ENCODE results near the gene ARID3A.
A peak's percentile ranks its signal among the peaks of the same experiment; 100 is the strongest.

Gene ARID3A

GRCh38 chr19:982567-983170 is 56.8 kb downstream of the ARID3A start:
- peak; percentile 82 for TF ChIP-seq CTCF (IDR thresholded peaks at IDR 0.05; ENCODE audit: insufficient read depth, missing control alignments)
- DNase-seq (ENCODE audit: insufficient read length, low spot score) (peak; percentile 98), FAIRE-seq (no peak)

GRCh38 chr19:984165-984967 is 58.5 kb downstream of the ARID3A start, which contains the start of gene WDR18:
TSS of gene WDR18 (plus strand) at chr19:984345. CDS start at chr19:984354, 9 bp downstream.
- no peak for TF ChIP-seq CTCF (IDR thresholded peaks at IDR 0.05; ENCODE audit: insufficient read depth, missing control alignments)
- no peak for FAIRE-seq

DNA sequence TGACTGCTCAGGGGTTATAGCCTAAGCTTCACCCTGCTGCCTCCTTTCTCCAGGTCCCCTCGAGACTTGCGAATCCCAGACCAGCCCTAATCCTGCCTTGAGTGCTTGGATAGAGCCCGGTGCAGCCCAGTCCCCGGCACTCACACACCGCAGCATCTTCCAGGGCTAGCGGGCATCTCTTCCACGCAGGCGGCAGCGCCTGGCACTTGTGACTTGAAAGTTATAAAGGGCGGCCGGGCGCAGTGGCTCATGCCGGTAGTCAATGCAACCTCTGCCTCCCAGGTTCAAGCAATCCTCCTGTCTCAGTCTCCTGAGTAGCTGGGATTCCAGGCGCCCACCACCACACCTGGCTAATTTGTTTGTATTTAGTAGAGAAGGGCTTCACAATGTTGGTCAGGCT is 60.2 kb downstream of the ARID3A start:
- DNase-seq (ENCODE audit: insufficient read length, low spot score) (no peak), FAIRE-seq (no peak)
- no peak for TF ChIP-seq CTCF (IDR thresholded peaks at IDR 0.05; ENCODE audit: insufficient read depth, missing control alignments)

More at GRCh38 chr19:984165-984967, 58.5 kb downstream of the ARID3A start, which contains the start of gene WDR18:
- peak; percentile 99 for DNase-seq (ENCODE audit: insufficient read length, low spot score)

GRCh38 chr19:988081-988480 is 62.2 kb downstream of the ARID3A start:
- DNase-seq (ENCODE audit: insufficient read length, low spot score) (no peak), FAIRE-seq (no peak)
- no peak for TF ChIP-seq CTCF (IDR thresholded peaks at IDR 0.05; ENCODE audit: insufficient read depth, missing control alignments)

- no peak for TF ChIP-seq CTCF (IDR thresholded peaks at IDR 0.05; ENCODE audit: insufficient read depth, missing control alignments)
- no peak for FAIRE-seq
- DNase-seq (ENCODE audit: insufficient read length, low spot score): no peak
Observed at GRCh38 chr19:988510-988909, 62.7 kb downstream of the ARID3A start.

DNA sequence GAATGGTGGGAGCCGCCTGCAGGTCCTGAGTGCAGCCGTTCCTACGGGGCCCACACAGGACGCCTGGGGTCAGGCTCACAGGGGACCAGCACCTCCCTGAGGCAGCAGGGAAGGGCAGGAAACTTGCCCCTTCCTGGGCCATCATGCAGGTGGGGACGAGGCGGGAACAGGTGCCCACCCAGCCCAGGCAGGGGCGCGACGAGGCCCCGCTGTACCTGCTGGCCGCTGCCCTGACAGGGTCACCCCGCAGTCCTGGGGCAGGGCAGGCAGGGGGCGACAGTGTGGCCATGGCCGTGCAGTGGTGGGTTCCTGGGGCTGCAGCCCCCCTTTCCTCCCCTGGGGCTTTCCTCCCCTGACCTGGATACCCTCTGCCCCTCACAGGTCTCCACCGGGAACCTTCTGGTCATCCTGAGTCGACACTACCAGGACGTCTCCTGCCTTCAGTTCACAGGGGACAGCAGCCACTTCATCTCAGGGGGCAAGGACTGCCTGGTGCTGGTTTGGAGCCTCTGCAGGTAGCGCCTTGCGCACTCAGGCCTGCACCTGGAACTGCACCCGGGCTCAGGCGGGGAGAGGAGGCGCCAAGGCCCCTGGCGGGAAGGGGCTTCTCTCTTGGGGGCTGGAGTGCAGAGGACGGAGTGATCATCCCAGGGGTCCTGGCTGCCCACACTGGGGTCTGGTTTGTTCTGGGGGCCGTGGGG is 63.7 kb downstream of the ARID3A start:
- no peak for FAIRE-seq
- no peak for TF ChIP-seq CTCF (IDR thresholded peaks at IDR 0.05; ENCODE audit: insufficient read depth, missing control alignments)
- DNase-seq (ENCODE audit: insufficient read length, low spot score): no peak
